Colonic mucosa (tissue), 4 donors: ENCODE data around the gene TMEM39A. TPM values are rescaled to one million over a fixed set of nuclear protein-coding genes. Genes with fewer than 3 reads are reported as not detected.
A peak's percentile ranks its signal among the peaks of the same experiment; 100 is the strongest.

Experiments
- DNase-seq: peaks from one replicate; pipeline ENCODE4 v3.0.0-alpha.2; 2020
- H3K27ac ChIP-seq: fragments of 200-600 bp; one replicate; pipeline ENCODE4 v1.8.0; 2021
- H3K27me3 ChIP-seq: fragments of 200-600 bp; one replicate; pipeline ENCODE4 v1.8.0; 2021
- H3K36me3 ChIP-seq: fragments of 200-600 bp; one replicate; pipeline ENCODE4 v1.8.0; 2021
- H3K4me1 ChIP-seq: fragments of 200-600 bp; one replicate; pipeline ENCODE4 v1.8.0; 2021; ENCODE audit warnings: mild to moderate bottlenecking
- H3K4me3 ChIP-seq: fragments of 200-600 bp; one replicate; pipeline ENCODE4 v1.8.0; 2021
- H3K9ac ChIP-seq, 2 donors: one replicate each; pipeline ENCODE4 v1.7.0; 2013; ENCODE audit warnings: control low read depth in 2 of 2, low read depth in 2 of 2, low read length in 2 of 2
- H3K9me3 ChIP-seq: fragments of 200-600 bp; one replicate; pipeline ENCODE4 v1.8.0; 2021
- intact Hi-C: fragments of 100-400 bp; cut with DNase I; formaldehyde crosslinking; loops from one replicate; pipeline ENCODE4 v1.14.1; 2022
- total RNA-seq, 2 donors: library from RNA; stranded (reverse); fragmentation: NEBNext Ultra II Directional in 1 of 2; extraction: Animal tissue kit (Norgen Biotek cat#: 25700) in 1 of 2; gene quantifications; one replicate each; pipeline ENCODE4 v1.2.1, GENCODE V29; 2021
- TF ChIP-seq, protein P1 (sequence below): fragments of 200-600 bp; IDR thresholded peaks from one replicate; pipeline ENCODE4 v1.8.0; 2022; ENCODE audit warnings: antibody characterized with exemption, mild to moderate bottlenecking
- donor health status: healthy.
- donor health status: DM: no; HTN: no; CAD: no.
- donor health status: DM: no; HTN: no; CAD: no.

TMEM39A gene
- total RNA-seq, 2 donors from 2014 or later = 37.4 to 48.8 TPM

DNA sequence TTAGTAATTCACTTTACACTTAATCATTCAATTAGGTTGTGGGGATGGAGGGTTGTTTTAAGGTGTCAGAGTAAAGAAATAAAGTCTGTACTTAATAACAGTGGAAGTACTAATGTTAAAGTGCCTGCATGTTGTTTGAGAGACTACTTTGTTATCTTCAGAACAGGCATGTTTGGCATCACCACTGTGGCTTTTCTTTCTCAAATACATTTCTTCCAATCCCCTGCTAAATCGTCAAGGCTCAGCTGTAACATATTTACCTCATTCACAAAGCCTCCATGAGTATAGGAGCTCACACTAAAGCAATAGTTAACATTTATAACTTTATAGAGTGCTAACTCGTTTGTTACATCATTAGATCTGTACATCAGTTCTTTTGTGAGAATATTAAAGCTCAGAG is 37.5 kb upstream of the TMEM39A start:
- Histone ChIP-seq H3K4me3 (no peak overlapping the region), H3K27me3 (no peaks in the 10 kb centered on the region), H3K9ac (no peak overlapping the region), H3K9me3 (no peaks in the 10 kb centered on the region), H3K27ac (no peak overlapping the region), H3K36me3 (no peaks in the 10 kb centered on the region), H3K4me1 (no peaks in the 10 kb centered on the region)
- intact Hi-C loops = no loop called here
- DNase-seq = no peak
- TF ChIP-seq, protein P1, sequence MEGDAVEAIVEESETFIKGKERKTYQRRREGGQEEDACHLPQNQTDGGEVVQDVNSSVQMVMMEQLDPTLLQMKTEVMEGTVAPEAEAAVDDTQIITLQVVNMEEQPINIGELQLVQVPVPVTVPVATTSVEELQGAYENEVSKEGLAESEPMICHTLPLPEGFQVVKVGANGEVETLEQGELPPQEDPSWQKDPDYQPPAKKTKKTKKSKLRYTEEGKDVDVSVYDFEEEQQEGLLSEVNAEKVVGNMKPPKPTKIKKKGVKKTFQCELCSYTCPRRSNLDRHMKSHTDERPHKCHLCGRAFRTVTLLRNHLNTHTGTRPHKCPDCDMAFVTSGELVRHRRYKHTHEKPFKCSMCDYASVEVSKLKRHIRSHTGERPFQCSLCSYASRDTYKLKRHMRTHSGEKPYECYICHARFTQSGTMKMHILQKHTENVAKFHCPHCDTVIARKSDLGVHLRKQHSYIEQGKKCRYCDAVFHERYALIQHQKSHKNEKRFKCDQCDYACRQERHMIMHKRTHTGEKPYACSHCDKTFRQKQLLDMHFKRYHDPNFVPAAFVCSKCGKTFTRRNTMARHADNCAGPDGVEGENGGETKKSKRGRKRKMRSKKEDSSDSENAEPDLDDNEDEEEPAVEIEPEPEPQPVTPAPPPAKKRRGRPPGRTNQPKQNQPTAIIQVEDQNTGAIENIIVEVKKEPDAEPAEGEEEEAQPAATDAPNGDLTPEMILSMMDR = no peak

DNA sequence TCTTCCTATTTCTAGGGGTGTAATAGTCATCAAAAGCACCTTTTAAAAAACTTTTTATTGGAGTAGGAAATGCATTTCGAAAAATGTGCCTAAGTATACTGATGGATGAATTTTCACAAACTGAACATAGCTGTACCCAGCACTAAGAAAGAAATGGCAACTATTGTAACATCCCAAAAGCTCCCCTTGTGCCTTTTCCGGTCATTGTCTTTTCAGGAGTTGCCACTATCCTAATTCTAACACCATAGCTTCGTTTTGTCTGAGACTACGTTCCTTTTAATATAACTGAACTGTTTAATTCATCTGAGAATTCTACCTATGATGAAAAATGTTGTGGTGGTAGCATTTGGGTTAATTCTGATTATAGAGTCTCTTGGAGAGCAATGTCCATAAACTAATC is 36.9 kb upstream of the TMEM39A start:
- TF ChIP-seq, protein P1 = no peak
- Histone ChIP-seq H3K36me3 (no peaks in the 10 kb centered on the region), H3K27me3 (no peaks in the 10 kb centered on the region), H3K4me3 (no peak overlapping the region), H3K9me3 (no peaks in the 10 kb centered on the region), H3K9ac (no peak overlapping the region), H3K27ac (no peak overlapping the region), H3K4me1 (no peaks in the 10 kb centered on the region)
- no peak for DNase-seq
- intact Hi-C loops = no loop called here

DNA sequence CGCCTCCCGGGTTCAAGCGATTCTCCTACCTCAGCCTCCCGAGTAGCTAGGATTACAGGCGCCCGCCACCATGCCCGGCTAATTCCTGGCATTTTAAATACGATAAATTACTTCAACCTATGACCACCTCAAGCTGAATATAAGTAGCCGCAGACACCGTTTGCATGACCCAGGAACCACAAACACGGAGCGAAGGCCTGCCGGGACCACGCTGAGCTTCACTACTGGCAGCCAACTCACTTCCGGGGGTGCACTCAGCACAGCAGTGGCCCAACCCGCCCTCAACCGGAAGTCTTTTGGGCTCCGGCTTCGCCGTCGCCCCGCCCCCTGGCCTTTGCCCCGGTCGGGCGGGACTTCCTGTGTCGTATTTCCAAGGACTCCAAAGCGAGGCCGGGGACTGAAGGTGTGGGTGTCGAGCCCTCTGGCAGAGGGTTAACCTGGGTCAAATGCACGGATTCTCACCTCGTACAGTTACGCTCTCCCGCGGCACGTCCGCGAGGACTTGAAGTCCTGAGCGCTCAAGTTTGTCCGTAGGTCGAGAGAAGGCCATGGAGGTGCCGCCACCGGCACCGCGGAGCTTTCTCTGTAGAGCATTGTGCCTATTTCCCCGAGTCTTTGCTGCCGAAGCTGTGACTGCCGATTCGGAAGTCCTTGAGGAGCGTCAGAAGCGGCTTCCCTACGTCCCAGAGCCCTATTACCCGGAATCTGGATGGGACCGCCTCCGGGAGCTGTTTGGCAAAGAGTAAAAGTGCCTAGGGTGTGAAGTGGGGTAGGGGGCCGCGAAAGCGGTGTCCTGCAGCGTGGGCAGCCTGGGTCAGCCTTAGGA is 35.0 kb upstream of the TMEM39A start, which contains the start of gene TIMMDC1:
TIMMDC1 (plus strand) TSS at position 362 of the 826 bp plus-strand sequence; CDS start at position 549, 187 bp downstream.
- Histone ChIP-seq H3K4me3 (peak within 1 kb of the TSS; percentile 82), H3K27ac (peak within 1 kb of the TSS; percentile 96), H3K27me3 (no peaks in the 10 kb centered on the region), H3K9me3 (no peaks in the 10 kb centered on the region), H3K4me1 (no peaks in the 10 kb centered on the region), H3K9ac (peak within 1 kb of the TSS; percentile 90 to 97), H3K36me3 (no peaks in the 10 kb centered on the region)
- intact Hi-C loops = no loop called here
- DNase-seq = peak; percentile 97
- TF ChIP-seq, protein P1 = no peak

DNA sequence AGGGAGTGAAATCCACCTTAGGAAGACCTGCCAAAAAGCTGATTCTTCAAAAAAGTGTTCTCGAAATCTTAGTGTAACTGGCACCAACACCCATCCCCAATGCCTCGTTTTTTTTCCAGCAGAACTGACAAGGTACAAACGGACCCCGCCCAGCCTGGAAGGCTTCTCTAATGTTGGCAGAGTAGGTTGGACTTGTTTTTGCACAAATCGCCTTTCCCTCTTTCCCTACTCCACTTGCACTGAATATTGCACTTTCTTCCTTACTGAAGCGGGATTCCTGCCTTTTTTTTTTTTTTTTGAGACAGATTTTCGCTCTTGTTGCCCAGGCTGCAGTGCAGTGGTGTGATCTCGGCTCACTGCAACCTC is 34.4 kb upstream of the TMEM39A start:
- H3K36me3 ChIP-seq = no peaks in the 10 kb centered on the region
- no peaks in the 10 kb centered on the region for H3K4me1 ChIP-seq
- TF ChIP-seq, protein P1 = no peak
- peak overlapping the region; percentile 61 to 68 for H3K9ac ChIP-seq
- no peaks in the 10 kb centered on the region for H3K27me3 ChIP-seq
- no peaks in the 10 kb centered on the region for H3K9me3 ChIP-seq
- H3K4me3 ChIP-seq = peak overlapping the region; percentile 82
- intact Hi-C loops = no loop called here
- peak overlapping the region; percentile 96 for H3K27ac ChIP-seq
- peak; percentile 60 for DNase-seq

DNA sequence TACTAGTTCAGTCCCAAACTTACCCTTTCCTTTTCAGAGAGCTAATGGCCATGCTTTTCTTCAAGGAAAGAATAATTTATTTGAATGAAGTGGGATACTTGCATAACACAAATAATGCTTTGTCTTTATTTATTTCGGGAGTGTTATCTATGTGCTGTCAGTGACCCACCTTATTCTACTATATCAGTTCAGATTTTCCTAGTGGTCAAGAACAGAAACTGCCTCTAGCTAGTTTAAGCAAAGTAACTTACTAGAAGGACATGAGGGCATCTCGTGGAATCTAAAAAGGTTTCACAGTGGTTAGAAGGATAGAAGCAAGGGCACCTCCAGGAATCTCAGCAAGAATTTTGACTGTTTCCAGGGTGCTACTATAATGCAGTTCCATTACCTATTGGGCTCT is 31.2 kb upstream of the TMEM39A start:
- Histone ChIP-seq H3K27me3 (no peaks in the 10 kb centered on the region), H3K4me3 (no peak overlapping the region), H3K4me1 (no peaks in the 10 kb centered on the region), H3K9ac (no peak overlapping the region), H3K36me3 (no peaks in the 10 kb centered on the region), H3K27ac (no peak overlapping the region), H3K9me3 (no peaks in the 10 kb centered on the region)
- intact Hi-C loops = no loop called here
- DNase-seq = no peak
- TF ChIP-seq, protein P1 = no peak
